Measurements from ENCODE around the gene STRN4. TPM values are rescaled to one million over a fixed set of nuclear protein-coding genes. Genes with fewer than 3 reads are reported as not detected.

STRN4 gene
- total RNA-seq, 1 donor from 2014 or later: 46.1 TPM

Small RNA genes lying within 50 kb of the gene (small RNA-seq; reads per million reads assigned to genes)
- not detected for gene MIR320E (ENCODE audit: low replicate concordance)
- not detected for gene RF00019 (ENCODE audit: low replicate concordance)
- gene RN7SL364P (ENCODE audit: low replicate concordance): not detected

Other genes starting within 250 kb of the STRN4 start
- gene CALM3, start 145.1 kb downstream of the STRN4 start, total RNA-seq: 141 TPM
- 4.5 TPM for gene PTGIR, start 121.4 kb downstream of the STRN4 start, total RNA-seq
- gene GNG8, start 110.2 kb downstream of the STRN4 start, total RNA-seq: not detected
- gene DACT3, start 85.3 kb downstream of the STRN4 start, total RNA-seq: 11.5 TPM
- 26.1 TPM for gene PRKD2, start 29.3 kb downstream of the STRN4 start, total RNA-seq
- gene FKRP, start 393 bp downstream of the STRN4 start, total RNA-seq: 22.4 TPM
- gene SLC1A5, start 42.1 kb upstream of the STRN4 start, total RNA-seq: 16.4 TPM
- gene AP2S1, start 104.4 kb upstream of the STRN4 start, total RNA-seq: 43.3 TPM
- gene ARHGAP35, start 114.5 kb upstream of the STRN4 start, total RNA-seq: 60.1 TPM

Data from tongue (tissue), 2 donors.